ENCODE data around the gene SLC25A5.
A peak's percentile ranks its signal among the peaks of the same experiment; 100 is the strongest.

SLC25A5 gene

GRCh38 chrX:119512146-119512800, 44.0 kb downstream of the SLC25A5 start:
- peak; percentile 16 to 18 for DNase-seq

- DNase-seq: peak; percentile 58 to 75
Observed at GRCh38 chrX:119516157-119516702, 48.0 kb downstream of the SLC25A5 start.

- no peak for DNase-seq
Observed at GRCh38 chrX:119518371-119518770, 50.1 kb downstream of the SLC25A5 start.
